SU-DHL-6 (cell line): ENCODE measurements around the gene FOXO6.

Experiments used
- H2AFZ ChIP-seq: fragments of 200-600 bp; sonication (generic); 2 replicates; pipeline ENCODE4 v1.6.1; 2014; ENCODE audit warnings: low read depth, mild to moderate bottlenecking, moderate library complexity, mixed read lengths, antibody characterized with exemption, low read length; ENCODE audit not compliant: severe bottlenecking
- H3F3A ChIP-seq: fragments of 200-600 bp; shearing (Covaris generic); 2 replicates; pipeline ENCODE4 v1.6.0; 2016; ENCODE audit warnings: antibody characterized with exemption, mild to moderate bottlenecking; ENCODE audit not compliant: insufficient read depth
- H3K27ac ChIP-seq: fragments of 200-600 bp; sonication (generic); 2 replicates; pipeline ENCODE4 v1.5.1; 2016; ENCODE audit warnings: low read depth, mild to moderate bottlenecking, low read length, moderate library complexity, mixed read lengths
- H3K27me3 ChIP-seq: fragments of 200-600 bp; sonication (generic), shearing (Covaris generic); 2 replicates; pipeline ENCODE4 v1.6.0; 2014; ENCODE audit warnings: mild to moderate bottlenecking, low read length
- H3K36me3 ChIP-seq: fragments of 200-600 bp; sonication (generic); 2 replicates; pipeline ENCODE4 v1.6.1; 2014; ENCODE audit warnings: mild to moderate bottlenecking, low read length, mixed read lengths
- H3K4me2 ChIP-seq: fragments of 300-600, 200-600 bp; shearing (Covaris generic), sonication (generic); 2 replicates; pipeline ENCODE4 v1.6.0; 2014; ENCODE audit warnings: low read length, low read depth, mild to moderate bottlenecking; ENCODE audit not compliant: poor library complexity, severe bottlenecking
- H3K4me3 ChIP-seq: fragments of 200-600 bp; sonication (generic); 2 replicates; pipeline ENCODE4 v1.5.1; 2014; ENCODE audit warnings: antibody characterized with exemption, low read length, mild to moderate bottlenecking, mixed read lengths; ENCODE audit not compliant: insufficient read depth, poor library complexity, severe bottlenecking
- H3K79me2 ChIP-seq: fragments of 200-600 bp; sonication (generic); 2 replicates; pipeline ENCODE4 v1.6.1; 2014; ENCODE audit warnings: mild to moderate bottlenecking, low read length, moderate library complexity; ENCODE audit not compliant: insufficient read depth
- H3K9ac ChIP-seq: fragments of 200-600 bp; sonication (generic); 2 replicates; pipeline ENCODE4 v1.7.0; 2014; ENCODE audit warnings: mild to moderate bottlenecking, low read length
- H3K9me2 ChIP-seq: fragments of 200-600 bp; sonication (generic); replicated peaks from 2 replicates; pipeline ENCODE4 v1.6.1; 2014; ENCODE audit warnings: low read length; ENCODE audit not compliant: insufficient read depth
- H3K9me3 ChIP-seq: fragments of 200-600 bp; sonication (generic); 2 replicates; pipeline ENCODE4 v1.6.1; 2014; ENCODE audit warnings: low read length, mixed read lengths; ENCODE audit not compliant: insufficient read depth
- H4K20me1 ChIP-seq: fragments of 200-600 bp; sonication (generic); 2 replicates; pipeline ENCODE4 v1.6.1; 2014; ENCODE audit warnings: low read depth, mild to moderate bottlenecking, antibody characterized with exemption, low read length, moderate library complexity, mixed read lengths
- EZH2phosphoT487 ChIP-seq: fragments of 200-600 bp; sonication (generic), shearing (Covaris generic); conservative IDR thresholded peaks from 2 replicates; pipeline ENCODE4 v1.6.1; 2018; ENCODE audit warnings: mild to moderate bottlenecking, antibody characterized with exemption, low read length, moderate library complexity, mixed read lengths
- TF ChIP-seq, protein P1 (sequence below): fragments of 200-600 bp; sonication (generic); IDR thresholded peaks from one replicate; pipeline ENCODE4 v1.5.1; 2017; ENCODE audit warnings: antibody characterized with exemption, mild to moderate bottlenecking, low read length, moderate library complexity; ENCODE audit not compliant: insufficient read depth, poor library complexity, severe bottlenecking

Gene FOXO6

DNA sequence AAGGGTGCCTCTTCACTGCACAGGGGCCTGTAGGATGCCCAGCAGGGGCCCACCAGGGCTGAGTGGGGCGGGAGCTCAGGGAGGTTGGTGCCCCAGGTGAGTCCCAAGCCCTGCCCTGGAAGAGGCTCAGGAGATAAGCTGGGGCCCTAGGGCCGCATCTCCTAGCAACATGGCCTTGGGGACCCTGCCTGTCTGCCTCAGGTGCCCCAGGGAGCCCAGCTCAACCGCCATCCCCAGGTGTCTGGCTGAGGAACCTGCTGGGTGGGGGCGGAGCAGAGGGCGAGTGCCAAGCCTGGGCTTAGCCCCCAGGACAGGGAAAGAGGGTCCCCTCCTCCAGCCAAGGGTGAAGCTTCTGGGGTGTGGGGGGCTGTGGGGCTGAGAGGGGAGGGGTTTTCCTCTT lies 54.8 kb downstream of the FOXO6 start:
- Histone ChIP-seq H3K27ac (no peak overlapping the region), H3K79me2 (no peaks in the 10 kb centered on the region), H3F3A (no peaks in the 10 kb centered on the region), H2AFZ (no peak overlapping the region), H3K9me3 (no peaks in the 10 kb centered on the region), H3K4me3 (no peak overlapping the region), H3K27me3 (no peaks in the 10 kb centered on the region), H3K36me3 (no peaks in the 10 kb centered on the region), H4K20me1 (no peaks in the 10 kb centered on the region), H3K9me2 (no peaks in the 10 kb centered on the region), H3K9ac (no peak overlapping the region), H3K4me2 (no peak overlapping the region)
- no peak for TF ChIP-seq EZH2phosphoT487
- TF ChIP-seq, protein P1, sequence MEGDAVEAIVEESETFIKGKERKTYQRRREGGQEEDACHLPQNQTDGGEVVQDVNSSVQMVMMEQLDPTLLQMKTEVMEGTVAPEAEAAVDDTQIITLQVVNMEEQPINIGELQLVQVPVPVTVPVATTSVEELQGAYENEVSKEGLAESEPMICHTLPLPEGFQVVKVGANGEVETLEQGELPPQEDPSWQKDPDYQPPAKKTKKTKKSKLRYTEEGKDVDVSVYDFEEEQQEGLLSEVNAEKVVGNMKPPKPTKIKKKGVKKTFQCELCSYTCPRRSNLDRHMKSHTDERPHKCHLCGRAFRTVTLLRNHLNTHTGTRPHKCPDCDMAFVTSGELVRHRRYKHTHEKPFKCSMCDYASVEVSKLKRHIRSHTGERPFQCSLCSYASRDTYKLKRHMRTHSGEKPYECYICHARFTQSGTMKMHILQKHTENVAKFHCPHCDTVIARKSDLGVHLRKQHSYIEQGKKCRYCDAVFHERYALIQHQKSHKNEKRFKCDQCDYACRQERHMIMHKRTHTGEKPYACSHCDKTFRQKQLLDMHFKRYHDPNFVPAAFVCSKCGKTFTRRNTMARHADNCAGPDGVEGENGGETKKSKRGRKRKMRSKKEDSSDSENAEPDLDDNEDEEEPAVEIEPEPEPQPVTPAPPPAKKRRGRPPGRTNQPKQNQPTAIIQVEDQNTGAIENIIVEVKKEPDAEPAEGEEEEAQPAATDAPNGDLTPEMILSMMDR, result no peak

DNA sequence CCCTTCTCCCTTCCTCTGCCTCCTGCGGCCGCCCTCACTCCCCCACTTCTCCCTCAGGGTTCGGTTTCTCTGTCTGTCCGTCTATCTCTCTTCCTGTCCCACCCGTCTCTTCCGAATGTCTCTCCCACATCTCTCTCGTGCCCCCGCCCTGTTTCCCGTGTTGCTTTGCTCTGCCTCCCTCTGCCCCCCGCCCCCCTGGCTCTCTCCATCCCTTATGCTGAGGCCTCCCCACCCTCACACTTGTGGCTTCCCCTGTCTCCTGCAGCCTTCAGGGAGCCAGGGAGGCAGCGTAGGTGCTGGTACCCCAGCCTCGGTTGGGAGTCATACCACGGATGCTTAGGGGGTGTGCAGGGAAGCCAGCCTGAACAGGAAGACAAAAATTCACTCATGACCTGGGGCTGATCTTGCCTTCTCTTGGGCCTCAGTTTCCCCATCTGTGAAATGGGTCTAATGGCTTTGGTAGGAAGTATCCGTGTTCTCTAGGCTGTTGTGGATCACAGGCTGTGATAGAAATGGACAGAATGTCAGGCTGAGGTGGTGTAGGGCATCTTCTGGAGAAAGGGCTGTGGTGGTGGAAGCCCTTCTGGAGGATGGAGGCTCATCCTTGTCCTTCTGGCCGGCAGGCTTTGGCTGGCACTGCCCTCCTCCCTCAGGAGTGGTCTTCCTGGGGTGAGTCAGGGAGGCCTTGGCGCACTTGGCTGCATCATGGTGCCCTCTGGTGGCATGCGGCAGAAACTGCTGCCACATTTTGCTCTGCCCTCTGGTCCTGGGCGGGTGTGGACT lies 55.5 kb downstream of the FOXO6 start:
- Histone ChIP-seq H3K27ac (no peak overlapping the region), H4K20me1 (no peaks in the 10 kb centered on the region), H3F3A (no peaks in the 10 kb centered on the region), H3K36me3 (no peaks in the 10 kb centered on the region), H3K4me2 (no peak overlapping the region), H2AFZ (no peak overlapping the region), H3K9me3 (no peaks in the 10 kb centered on the region), H3K4me3 (no peak overlapping the region), H3K9me2 (no peaks in the 10 kb centered on the region), H3K79me2 (no peaks in the 10 kb centered on the region), H3K9ac (no peak overlapping the region), H3K27me3 (no peaks in the 10 kb centered on the region)
- TF ChIP-seq, protein P1, result peak; percentile 76
- no peak for TF ChIP-seq EZH2phosphoT487

DNA sequence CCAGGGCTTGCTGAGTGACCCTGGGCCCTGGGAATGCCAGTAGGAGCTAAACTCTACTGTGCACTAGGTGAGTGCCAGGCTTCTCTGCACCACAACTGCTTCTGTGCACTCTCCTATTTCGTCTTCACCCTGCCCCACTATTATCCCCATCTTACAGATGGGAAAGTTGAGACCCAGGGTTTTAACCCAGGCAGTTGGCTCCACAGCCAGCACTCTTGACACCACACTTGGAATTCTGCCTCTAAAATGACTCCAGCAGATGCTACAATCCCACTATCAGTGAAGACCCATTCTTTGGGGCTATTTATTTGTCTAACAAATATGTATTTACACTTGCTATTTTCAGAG lies 56.1 kb downstream of the FOXO6 start:
- no peak overlapping the region for H2AFZ ChIP-seq

More for the DNA sequence above, 56.1 kb downstream of the FOXO6 start:
- no peaks in the 10 kb centered on the region for H3K9me3 ChIP-seq
- no peak overlapping the region for H3K9ac ChIP-seq
- no peaks in the 10 kb centered on the region for H4K20me1 ChIP-seq
- no peaks in the 10 kb centered on the region for H3K9me2 ChIP-seq
- H3K27ac ChIP-seq, result no peak overlapping the region
- H3F3A ChIP-seq, result no peaks in the 10 kb centered on the region
- no peak overlapping the region for H3K4me3 ChIP-seq
- no peaks in the 10 kb centered on the region for H3K36me3 ChIP-seq
- TF ChIP-seq EZH2phosphoT487, result no peak
- TF ChIP-seq, protein P1, result peak; percentile 11
- H3K79me2 ChIP-seq, result no peaks in the 10 kb centered on the region
- H3K4me2 ChIP-seq, result no peak overlapping the region
- no peaks in the 10 kb centered on the region for H3K27me3 ChIP-seq
